NCI-H1930 (cell line): ENCODE results near the gene GON7.
"Not testable (repeated sequence)": the region's sequence is repeated elsewhere in the genome, so short reads cannot be mapped to it uniquely, and the experiment has no call there.

Experiments
- DNase-seq, 2 experiments: peaks; one replicate each; lab custom pipeline; 2025; lab: John Stamatoyannopoulos, UW

The GON7 gene

GRCh38 chr14:93206793-93207467 is at the start of gene GON7, which contains the start of gene UBR7:
GON7 (minus strand) TSS chr14:93207065; CDS start chr14:93207037, 28 bp downstream.
UBR7 (plus strand) TSS chr14:93207256; CDS start chr14:93207292, 36 bp downstream.
- peak; percentile 92 to 93 for DNase-seq

- no peak for DNase-seq
Measured at GRCh38 chr14:93249128-93249831, 42.4 kb upstream of the GON7 start.

- no peak for DNase-seq
Measured at GRCh38 chr14:93246534-93246933, 39.7 kb upstream of the GON7 start.

GRCh38 chr14:93245764-93246420 is 39.0 kb upstream of the GON7 start:
- no peak for DNase-seq

- no peak for DNase-seq
Measured at GRCh38 chr14:93240678-93241000, 33.8 kb upstream of the GON7 start.

GRCh38 chr14:93239869-93240677 is 33.2 kb upstream of the GON7 start:
- no peak for DNase-seq

GRCh38 chr14:93234798-93235197 is 27.9 kb upstream of the GON7 start:
- no peak for DNase-seq

- DNase-seq: not testable (repeated sequence)
Measured at GRCh38 chr14:93233078-93233477, 26.2 kb upstream of the GON7 start.

- DNase-seq: no peak
Measured at GRCh38 chr14:93232159-93232558, 25.3 kb upstream of the GON7 start.

- peak in 1 of 2 experiments; percentile 5 for DNase-seq
Measured at GRCh38 chr14:93231129-93231979, 24.5 kb upstream of the GON7 start.

- DNase-seq: no peak
Measured at GRCh38 chr14:93230539-93230938, 23.7 kb upstream of the GON7 start.

GRCh38 chr14:93228550-93228949 is 21.7 kb upstream of the GON7 start:
- no peak for DNase-seq

GRCh38 chr14:93223565-93223964 is 16.7 kb upstream of the GON7 start:
- no peak for DNase-seq

GRCh38 chr14:93220509-93220908 is 13.6 kb upstream of the GON7 start:
- no peak for DNase-seq

- peak; percentile 5 to 24 for DNase-seq
Measured at GRCh38 chr14:93219103-93219726, 12.3 kb upstream of the GON7 start.

- no peak for DNase-seq
Measured at GRCh38 chr14:93214598-93214997, 7.7 kb upstream of the GON7 start.

GRCh38 chr14:93212432-93212831 is 5.6 kb upstream of the GON7 start:
- no peak for DNase-seq

GRCh38 chr14:93207468-93208308 is 823 bp upstream of the GON7 start:
- peak; percentile 42 to 46 for DNase-seq

GRCh38 chr14:93201155-93201704 is 5.6 kb downstream of the GON7 start:
- DNase-seq: no peak

GRCh38 chr14:93200553-93200952 is 6.3 kb downstream of the GON7 start:
- no peak for DNase-seq
